GM12878 (cell line): ENCODE measurements around the gene DCPS. TPM values are rescaled to one million over a fixed set of nuclear protein-coding genes. Genes with fewer than 3 reads are reported as not detected.

Experiments
- ATAC-seq: fragments of 200-7000 bp; cut with Tn5 transposase; 3 replicates; pipeline ENCODE4 v1.9.1; 2020; ENCODE audit warnings: mild to moderate bottlenecking, moderate library complexity
- BruUV-seq: library from RNA; stranded (reverse); fragments of 400-500 nt; replicated peaks from 2 replicates; lab custom pipeline; 2021; lab: Mats Ljungman, UMichigan
- CTCF ChIA-PET: fragments of 300-600 bp; sonication (Branson Sonifier 250); formaldehyde crosslinking; extraction: SDS; loops from one replicate; lab custom pipeline; 2021; ENCODE audit warnings: inconsistent platforms; lab: Yijun Ruan, JAX
- POLR2A ChIA-PET: fragments of 350-600 bp; formaldehyde crosslinking; extraction: SDS; loops from one replicate; lab custom pipeline; 2021; ENCODE audit warnings: inconsistent platforms; lab: Charles Lee
- RAD21 ChIA-PET: fragments of 300-600 bp; sonication (Branson Sonifier 250); formaldehyde crosslinking; loops from one replicate; lab custom pipeline; 2023; ENCODE audit warnings: antibody characterized with exemption; ENCODE audit not compliant: unreplicated experiment; lab: Charles Lee
- SMC1A ChIA-PET: fragments of 300-600 bp; sonication (Branson Sonifier 250); formaldehyde crosslinking; loops from one replicate; lab custom pipeline; 2023; ENCODE audit not compliant: unreplicated experiment, uncharacterized antibody; lab: Charles Lee
- DNase-seq: peaks from one replicate; pipeline ENCODE4 v3.0.0-alpha.2; 2011; ENCODE audit warnings: low read depth, low spot score
- FAIRE-seq: peaks from 3 replicates; lab custom pipeline; 2011; peaks lifted over from hg19 to GRCh38; lab: Jason Lieb, UNC
- H2AFZ ChIP-seq: 2 replicates; pipeline ENCODE4 v1.6.0; 2011; ENCODE audit warnings: low read depth, low read length, control low read depth; ENCODE audit not compliant: control insufficient read depth
- H3K27ac ChIP-seq: 2 replicates; pipeline ENCODE4 v1.5.1; 2011; ENCODE audit warnings: control low read depth; ENCODE audit not compliant: control insufficient read depth, insufficient read depth
- H3K27me3 ChIP-seq, 2 experiments: replicated peaks in 1 of 2; 2 replicates each; pipeline versions ENCODE4 v1.6.0 to v1.6.1; 2011; ENCODE audit warnings: low read length in 1 of 2; ENCODE audit not compliant: control insufficient read depth in 2 of 2, insufficient read depth in 2 of 2
- H3K36me3 ChIP-seq, 2 experiments: 2 replicates each; pipeline ENCODE4 v1.5.1; 2011; ENCODE audit warnings: low read length in 1 of 2; ENCODE audit not compliant: control insufficient read depth in 2 of 2, insufficient read depth in 2 of 2
- H3K4me1 ChIP-seq: 2 replicates; pipeline ENCODE4 v1.6.1; 2011; ENCODE audit warnings: mild to moderate bottlenecking, low read length, moderate library complexity, mixed read lengths; ENCODE audit not compliant: control insufficient read depth, insufficient read depth
- H3K4me2 ChIP-seq: 2 replicates; pipeline ENCODE4 v1.6.0; 2011; ENCODE audit warnings: control low read depth; ENCODE audit not compliant: control insufficient read depth, insufficient read depth
- H3K4me3 ChIP-seq: fragments of 200-600 bp; sonication (generic); 2 replicates; pipeline ENCODE4 v1.5.1; 2016
- H3K79me2 ChIP-seq: 2 replicates; pipeline ENCODE4 v1.6.0; 2011; ENCODE audit warnings: low read length; ENCODE audit not compliant: control insufficient read depth, insufficient read depth
- H3K9ac ChIP-seq: 2 replicates; pipeline ENCODE4 v1.8.0; 2011; ENCODE audit warnings: low read length, control low read depth, mixed read lengths; ENCODE audit not compliant: control insufficient read depth, insufficient read depth
- H3K9me3 ChIP-seq: replicated peaks from 3 replicates; pipeline ENCODE4 v1.5.1; 2011; ENCODE audit warnings: mild to moderate bottlenecking, low read length; ENCODE audit not compliant: control insufficient read depth, insufficient read depth
- H4K20me1 ChIP-seq: 2 replicates; pipeline ENCODE4 v1.6.0; 2011; ENCODE audit not compliant: control insufficient read depth, insufficient read depth
- ATF2 ChIP-seq: IDR thresholded peaks from 2 replicates; pipeline ENCODE4 v1.6.1; 2012; ENCODE audit warnings: low read length, inconsistent platforms
- GABPA ChIP-seq: IDR thresholded peaks from 2 replicates; pipeline ENCODE4 v1.6.1; 2014; ENCODE audit warnings: antibody characterized with exemption, low read depth, mild to moderate bottlenecking, inconsistent platforms
- HDGF ChIP-seq: fragments of 450-650 bp; IDR thresholded peaks from 2 replicates; pipeline ENCODE4 v1.6.1; 2016; ENCODE audit warnings: antibody characterized with exemption
- LARP7 ChIP-seq: fragments of 450-650 bp; IDR thresholded peaks from 2 replicates; pipeline ENCODE4 v1.6.1; 2017; ENCODE audit warnings: mild to moderate bottlenecking
- POLR2A ChIP-seq: IDR thresholded peaks from 2 replicates; pipeline ENCODE4 v1.6.1; 2011; ENCODE audit warnings: low read depth, mild to moderate bottlenecking, low read length
- RAD21 ChIP-seq: IDR thresholded peaks from 2 replicates; pipeline ENCODE4 v1.6.1; 2011; ENCODE audit warnings: mild to moderate bottlenecking, low read depth, low read length, moderate library complexity; ENCODE audit not compliant: insufficient read depth
- RUNX3 ChIP-seq: IDR thresholded peaks from 2 replicates; pipeline ENCODE4 v1.6.1; 2012; ENCODE audit warnings: low read length, inconsistent platforms
- SMAD5 ChIP-seq: IDR thresholded peaks from 2 replicates; pipeline ENCODE4 v1.6.1; 2016; ENCODE audit warnings: antibody characterized with exemption, low read depth
- WRNIP1 ChIP-seq: IDR thresholded peaks from 2 replicates; pipeline ENCODE4 v1.6.1; 2011; ENCODE audit warnings: low read depth, low read length, improper control_type of control experiment, borderline replicate concordance
- YBX1 ChIP-seq: fragments of 450-650 bp; IDR thresholded peaks from 2 replicates; pipeline ENCODE4 v1.6.1; 2016; ENCODE audit warnings: antibody characterized with exemption
- ZNF207 ChIP-seq: fragments of 450-650 bp; IDR thresholded peaks from 2 replicates; pipeline ENCODE4 v1.6.1; 2014; ENCODE audit warnings: antibody characterized with exemption, mild to moderate bottlenecking, borderline replicate concordance
- ZNF384 ChIP-seq: IDR thresholded peaks from 2 replicates; pipeline ENCODE4 v1.6.1; 2012; ENCODE audit warnings: low read depth, mild to moderate bottlenecking, low read length, improper control_type of control experiment, borderline replicate concordance
- ZZZ3 ChIP-seq: IDR thresholded peaks from 2 replicates; pipeline ENCODE4 v1.6.1; 2011; ENCODE audit warnings: low read depth; ENCODE audit not compliant: control insufficient read depth, insufficient read length
- WGBS: methylation state at CpG from one replicate; pipeline ENCODE4 v1.1.6; 2016; ENCODE audit warnings: low lambda C conversion rate; ENCODE audit not compliant: insufficient replicate concordance, insufficient coverage; ENCODE audit errors: missing lambda C conversion rate; 5-methylcytosine and 5-hydroxymethylcytosine counted together
- in situ Hi-C: fragments of 300-500 bp; cut with MboI; formaldehyde crosslinking; loops from 9 replicates; pipeline ENCODE4 v1.14.3; 2018; ENCODE audit warnings: mixed read lengths
- intact Hi-C: fragments of 100-400 bp; cut with micrococcal nuclease; formaldehyde crosslinking; loops from one replicate; pipeline ENCODE4 v1.14.2; 2022; ENCODE audit not compliant: unreplicated experiment
- polyA plus RNA-seq, 11 experiments: library from polyadenylated mRNA; depleted of rRNA in 4 of 11; unstranded in 6 of 11; stranded (reverse) in 5 of 11; fragments of >200 nt; fragmentation: Nextera tagmentation in 4 of 11; fragmentation: Illumina TruSeq in 1 of 11; extraction: Ambion mirVana in 4 of 11; extraction: Trizol in 1 of 11; gene quantifications; 1 replicate in 1 of 11; 2 replicates in 10 of 11; pipeline versions ENCODE4 v1.2.1 to v1.2.3, GENCODE V29; 2011 to 2016; ENCODE audit warnings: inconsistent platforms in 2 of 11, missing spikeins in 2 of 11, low read depth in 1 of 11
- total RNA-seq, 4 experiments: library from RNA; depleted of rRNA in 3 of 4; stranded (reverse); fragments of >200 nt in 3 of 4; fragmentation: Illumina TruSeq in 1 of 4; extraction: Trizol in 1 of 4; gene quantifications; 2 replicates each; pipeline versions ENCODE4 v1.2.1 to v1.2.3, GENCODE V29; 2013 to 2021
- TF ChIP-seq, protein P1 (sequence below): fragments of 450-650 bp; formaldehyde crosslinking; IDR thresholded peaks from 2 replicates; pipeline ENCODE4 v1.5.0; 2022; ENCODE audit warnings: mild to moderate bottlenecking, missing genetic modification characterization
- TF ChIP-seq, protein P2 (sequence below): fragments of 450-650 bp; conservative IDR thresholded peaks from 2 replicates; pipeline ENCODE4 v1.6.1; 2017; ENCODE audit warnings: mild to moderate bottlenecking, moderate library complexity
- TF ChIP-seq, protein P3 (sequence below): fragments of 450-650 bp; IDR thresholded peaks from 2 replicates; pipeline ENCODE4 v1.6.1; 2014; ENCODE audit warnings: mild to moderate bottlenecking

Gene DCPS
- total and polyA plus RNA-seq, 10 of the 15 experiments (the other 5 are each of a cell fraction or from before 2014, with no cell fraction given): 23.5 to 101 (median 67.4) TPM

- intact Hi-C loops (no loop called here), in situ Hi-C loops (no loop called here)
- TF ChIP-seq, protein P1, sequence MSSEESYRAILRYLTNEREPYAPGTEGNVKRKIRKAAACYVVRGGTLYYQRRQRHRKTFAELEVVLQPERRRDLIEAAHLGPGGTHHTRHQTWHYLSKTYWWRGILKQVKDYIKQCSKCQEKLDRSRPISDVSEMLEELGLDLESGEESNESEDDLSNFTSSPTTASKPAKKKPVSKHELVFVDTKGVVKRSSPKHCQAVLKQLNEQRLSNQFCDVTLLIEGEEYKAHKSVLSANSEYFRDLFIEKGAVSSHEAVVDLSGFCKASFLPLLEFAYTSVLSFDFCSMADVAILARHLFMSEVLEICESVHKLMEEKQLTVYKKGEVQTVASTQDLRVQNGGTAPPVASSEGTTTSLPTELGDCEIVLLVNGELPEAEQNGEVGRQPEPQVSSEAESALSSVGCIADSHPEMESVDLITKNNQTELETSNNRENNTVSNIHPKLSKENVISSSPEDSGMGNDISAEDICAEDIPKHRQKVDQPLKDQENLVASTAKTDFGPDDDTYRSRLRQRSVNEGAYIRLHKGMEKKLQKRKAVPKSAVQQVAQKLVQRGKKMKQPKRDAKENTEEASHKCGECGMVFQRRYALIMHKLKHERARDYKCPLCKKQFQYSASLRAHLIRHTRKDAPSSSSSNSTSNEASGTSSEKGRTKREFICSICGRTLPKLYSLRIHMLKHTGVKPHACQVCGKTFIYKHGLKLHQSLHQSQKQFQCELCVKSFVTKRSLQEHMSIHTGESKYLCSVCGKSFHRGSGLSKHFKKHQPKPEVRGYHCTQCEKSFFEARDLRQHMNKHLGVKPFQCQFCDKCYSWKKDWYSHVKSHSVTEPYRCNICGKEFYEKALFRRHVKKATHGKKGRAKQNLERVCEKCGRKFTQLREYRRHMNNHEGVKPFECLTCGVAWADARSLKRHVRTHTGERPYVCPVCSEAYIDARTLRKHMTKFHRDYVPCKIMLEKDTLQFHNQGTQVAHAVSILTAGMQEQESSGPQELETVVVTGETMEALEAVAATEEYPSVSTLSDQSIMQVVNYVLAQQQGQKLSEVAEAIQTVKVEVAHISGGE: no peak
- no peak for TF ChIP-seq ZNF384
- no peak for TF ChIP-seq RUNX3
- TF ChIP-seq ATF2: no peak
- TF ChIP-seq SMAD5: no peak
- no peak for TF ChIP-seq WRNIP1
- TF ChIP-seq ZZZ3: no peak
- TF ChIP-seq GABPA: no peak
- TF ChIP-seq, protein P2, sequence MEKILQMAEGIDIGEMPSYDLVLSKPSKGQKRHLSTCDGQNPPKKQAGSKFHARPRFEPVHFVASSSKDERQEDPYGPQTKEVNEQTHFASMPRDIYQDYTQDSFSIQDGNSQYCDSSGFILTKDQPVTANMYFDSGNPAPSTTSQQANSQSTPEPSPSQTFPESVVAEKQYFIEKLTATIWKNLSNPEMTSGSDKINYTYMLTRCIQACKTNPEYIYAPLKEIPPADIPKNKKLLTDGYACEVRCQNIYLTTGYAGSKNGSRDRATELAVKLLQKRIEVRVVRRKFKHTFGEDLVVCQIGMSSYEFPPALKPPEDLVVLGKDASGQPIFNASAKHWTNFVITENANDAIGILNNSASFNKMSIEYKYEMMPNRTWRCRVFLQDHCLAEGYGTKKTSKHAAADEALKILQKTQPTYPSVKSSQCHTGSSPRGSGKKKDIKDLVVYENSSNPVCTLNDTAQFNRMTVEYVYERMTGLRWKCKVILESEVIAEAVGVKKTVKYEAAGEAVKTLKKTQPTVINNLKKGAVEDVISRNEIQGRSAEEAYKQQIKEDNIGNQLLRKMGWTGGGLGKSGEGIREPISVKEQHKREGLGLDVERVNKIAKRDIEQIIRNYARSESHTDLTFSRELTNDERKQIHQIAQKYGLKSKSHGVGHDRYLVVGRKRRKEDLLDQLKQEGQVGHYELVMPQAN: no peak
- TF ChIP-seq ZNF207: no peak
- no peak for TF ChIP-seq LARP7
- no peak for TF ChIP-seq YBX1
- TF ChIP-seq POLR2A: no peak
- TF ChIP-seq RAD21: no peak
- TF ChIP-seq HDGF: no peak
- TF ChIP-seq, protein P3, sequence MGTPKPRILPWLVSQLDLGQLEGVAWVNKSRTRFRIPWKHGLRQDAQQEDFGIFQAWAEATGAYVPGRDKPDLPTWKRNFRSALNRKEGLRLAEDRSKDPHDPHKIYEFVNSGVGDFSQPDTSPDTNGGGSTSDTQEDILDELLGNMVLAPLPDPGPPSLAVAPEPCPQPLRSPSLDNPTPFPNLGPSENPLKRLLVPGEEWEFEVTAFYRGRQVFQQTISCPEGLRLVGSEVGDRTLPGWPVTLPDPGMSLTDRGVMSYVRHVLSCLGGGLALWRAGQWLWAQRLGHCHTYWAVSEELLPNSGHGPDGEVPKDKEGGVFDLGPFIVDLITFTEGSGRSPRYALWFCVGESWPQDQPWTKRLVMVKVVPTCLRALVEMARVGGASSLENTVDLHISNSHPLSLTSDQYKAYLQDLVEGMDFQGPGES: no peak
- peaks cover 6% of the 10 kb centered on the region for H3K79me2 ChIP-seq
- FAIRE-seq (no peak), DNase-seq (no peak), ATAC-seq (peak; percentile 51)
- peaks cover 3% of the 10 kb centered on the region in 2 experiments; a peak in 2 of 4 replicates for H3K36me3 ChIP-seq
- H3K27me3 ChIP-seq: no peaks in the 10 kb centered on the region
- H2AFZ ChIP-seq: peak overlapping the region; percentile 90
- 17% methylated on average over 15 of the region's 15 CpGs for WGBS
- ChIA-PET RAD21 (interaction anchor here (0.7 kb wide), 1 partner anchor 61 kb away, joined by 3 read pairs; no protein-coding TSS in a partner anchor), SMC1A (interaction anchor here (1.0 to 1.8 kb wide), 2 partner anchors 10 to 20 kb away, joined by 4 to 6 read pairs; no protein-coding TSS in a partner anchor), CTCF (interaction anchor here (0.6 to 1.8 kb wide), 6 partner anchors 17 to 985 kb away, joined by 3 to 5 read pairs (median 4); partner anchors contain the start of gene DCPS), POLR2A (interaction anchor here (0.7 to 2.5 kb wide), 4 partner anchors 13 to 764 kb away, joined by 3 to 10 read pairs (median 6); partner anchors contain the start of genes FOXRED1 and SRPRA)
- BruUV-seq: no TSS peak
- H3K4me1 ChIP-seq: peaks cover 22% of the 10 kb centered on the region
- peak overlapping the region; percentile 84 for H3K9ac ChIP-seq
- H4K20me1 ChIP-seq: no peaks in the 10 kb centered on the region
- H3K9me3 ChIP-seq: no peaks in the 10 kb centered on the region
- H3K4me2 ChIP-seq: peak overlapping the region; percentile 89
- H3K27ac ChIP-seq: no peak overlapping the region; the same call in 1 of the 2 replicates
- H3K4me3 ChIP-seq: peak overlapping the region; percentile 96
Observed at GRCh38 chr11:126282361-126282735, 21.5 kb upstream of the DCPS start.
